Thymus (tissue), 2 donors: ENCODE results near the gene ISYNA1. TPM values are rescaled to one million over a fixed set of nuclear protein-coding genes. Genes with fewer than 3 reads are reported as not detected.

Experiments
- polyA plus RNA-seq: library from polyadenylated mRNA; stranded (reverse); fragments of 200-250 nt; gene quantifications from one replicate; pipeline ENCODE4 v1.2.3, GENCODE V29; 2013
- total RNA-seq: library from RNA; stranded (reverse); fragments of 120-200 nt; gene quantifications from one replicate; pipeline ENCODE4 v1.2.4, GENCODE V29; 2013
- donor health status: healthy.

The ISYNA1 gene
- total and polyA plus RNA-seq, 2 donors, result 14.2 to 66.1 TPM

Other genes starting within 250 kb of the ISYNA1 start
- 6.8 TPM for gene MPV17L2, start 244.9 kb downstream of the ISYNA1 start, total RNA-seq
- gene MPV17L2, start 244.9 kb downstream of the ISYNA1 start, polyA plus RNA-seq, result 13.4 TPM
- gene RAB3A, start 234.1 kb downstream of the ISYNA1 start, total RNA-seq, result 0.52 TPM
- 1.0 TPM for gene RAB3A, start 234.1 kb downstream of the ISYNA1 start, polyA plus RNA-seq
- gene PDE4C, start 211.7 kb downstream of the ISYNA1 start, total RNA-seq, result 0.05 TPM
- 0.34 TPM for gene PDE4C, start 211.7 kb downstream of the ISYNA1 start, polyA plus RNA-seq
- 0.57 TPM for gene IQCN, start 163.7 kb downstream of the ISYNA1 start, total RNA-seq
- 5.0 TPM for gene IQCN, start 163.7 kb downstream of the ISYNA1 start, polyA plus RNA-seq
- gene JUND, start 156.5 kb downstream of the ISYNA1 start, total RNA-seq, result 65.8 TPM
- 88.3 TPM for gene JUND, start 156.5 kb downstream of the ISYNA1 start, polyA plus RNA-seq
- gene LSM4, start 115.1 kb downstream of the ISYNA1 start, total RNA-seq, result 190 TPM
- 147 TPM for gene LSM4, start 115.1 kb downstream of the ISYNA1 start, polyA plus RNA-seq
- 13.3 TPM for gene PGPEP1, start 97.5 kb downstream of the ISYNA1 start, total RNA-seq
- 14.8 TPM for gene PGPEP1, start 97.5 kb downstream of the ISYNA1 start, polyA plus RNA-seq
- 0.42 TPM for gene GDF15, start 52.0 kb downstream of the ISYNA1 start, total RNA-seq
- gene GDF15, start 52.0 kb downstream of the ISYNA1 start, polyA plus RNA-seq, result 2.2 TPM
- 2.5 TPM for gene LRRC25, start 40.5 kb downstream of the ISYNA1 start, total RNA-seq
- gene LRRC25, start 40.5 kb downstream of the ISYNA1 start, polyA plus RNA-seq, result 6.2 TPM
- gene SSBP4, start 18.7 kb downstream of the ISYNA1 start, total RNA-seq, result 47.3 TPM
- gene SSBP4, start 18.7 kb downstream of the ISYNA1 start, polyA plus RNA-seq, result 50.3 TPM
- 6.8 TPM for gene ELL, start 83.9 kb upstream of the ISYNA1 start, total RNA-seq
- 14.3 TPM for gene ELL, start 83.9 kb upstream of the ISYNA1 start, polyA plus RNA-seq
- 153 TPM for gene FKBP8, start 105.4 kb upstream of the ISYNA1 start, total RNA-seq
- 232 TPM for gene FKBP8, start 105.4 kb upstream of the ISYNA1 start, polyA plus RNA-seq
- gene KXD1, start 119.7 kb upstream of the ISYNA1 start, total RNA-seq, result 42.6 TPM
- 81.9 TPM for gene KXD1, start 119.7 kb upstream of the ISYNA1 start, polyA plus RNA-seq
- gene UBA52, start 133.7 kb upstream of the ISYNA1 start, total RNA-seq, result 1,679 TPM
- 1,270 TPM for gene UBA52, start 133.7 kb upstream of the ISYNA1 start, polyA plus RNA-seq
- 72.2 TPM for gene REX1BD, start 150.7 kb upstream of the ISYNA1 start, total RNA-seq
- gene REX1BD, start 150.7 kb upstream of the ISYNA1 start, polyA plus RNA-seq, result 104 TPM
- 0.33 TPM for gene CRLF1, start 168.7 kb upstream of the ISYNA1 start, total RNA-seq
- 17.9 TPM for gene CRLF1, start 168.7 kb upstream of the ISYNA1 start, polyA plus RNA-seq
- gene TMEM59L, start 174.7 kb upstream of the ISYNA1 start, total RNA-seq, result not detected
- 0.96 TPM for gene TMEM59L, start 174.7 kb upstream of the ISYNA1 start, polyA plus RNA-seq
- 0.99 TPM for gene KLHL26, start 198.9 kb upstream of the ISYNA1 start, total RNA-seq
- 4.0 TPM for gene KLHL26, start 198.9 kb upstream of the ISYNA1 start, polyA plus RNA-seq
- gene CRTC1, start 245.5 kb upstream of the ISYNA1 start, total RNA-seq, result 1.2 TPM
- gene CRTC1, start 245.5 kb upstream of the ISYNA1 start, polyA plus RNA-seq, result 9.7 TPM